Activated CD4-positive, alpha-beta T cell treated with anti-CD3 and anti-CD28 coated beads, Interleukin-2, amount 50 U/mL, for 4 hours (primary cell): ENCODE data around the gene ADA.

Experiments
- DNase-seq, 2 experiments: peaks; one replicate each; pipeline ENCODE4 v3.0.0-alpha.2; 2020

Gene ADA

GRCh38 chr20:44621939-44622338 lies 29.6 kb downstream of the ADA start:
- DNase-seq = no peak

DNA sequence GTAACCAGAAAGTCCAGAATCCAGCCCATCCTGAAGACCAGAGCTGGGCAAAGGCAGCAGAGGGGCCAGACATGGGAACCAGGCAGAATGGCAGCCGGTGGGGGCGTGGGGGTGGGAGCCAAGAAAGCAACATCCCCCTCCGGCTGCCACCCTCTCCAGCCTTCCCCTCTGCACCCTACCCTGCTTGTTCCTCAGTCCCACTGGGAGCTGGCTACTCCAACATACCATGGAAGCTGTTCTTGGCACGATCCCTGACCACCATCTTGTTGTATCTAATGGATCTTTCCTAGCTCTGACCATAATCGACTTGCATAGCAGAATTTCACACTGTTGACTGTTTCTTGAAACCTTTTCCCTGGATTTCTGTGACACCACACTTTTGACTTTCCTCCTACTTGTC lies 30.2 kb downstream of the ADA start:
- DNase-seq = no peak

DNA sequence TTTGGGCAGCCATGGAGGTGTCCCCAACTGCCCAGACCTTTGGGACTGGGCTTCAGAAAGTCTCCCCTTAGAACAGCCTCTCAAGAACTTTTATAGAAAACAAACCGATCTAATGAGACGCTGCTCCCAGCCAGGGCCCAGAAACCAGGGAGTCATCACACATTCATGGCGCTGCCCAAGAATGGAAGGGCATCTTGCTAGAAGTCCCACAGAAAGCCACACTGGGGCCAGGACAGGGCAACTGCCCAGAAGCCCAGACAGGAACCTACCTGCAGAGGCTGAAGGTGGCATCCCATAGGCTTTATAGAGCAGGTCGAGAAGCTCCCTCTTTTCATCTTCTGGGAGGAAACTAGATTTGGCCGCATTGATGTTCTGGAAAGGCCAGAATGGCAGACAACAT lies 31.5 kb downstream of the ADA start:
- DNase-seq = no peak

GRCh38 chr20:44619294-44619693 lies 32.2 kb downstream of the ADA start:
- DNase-seq = no peak

DNA sequence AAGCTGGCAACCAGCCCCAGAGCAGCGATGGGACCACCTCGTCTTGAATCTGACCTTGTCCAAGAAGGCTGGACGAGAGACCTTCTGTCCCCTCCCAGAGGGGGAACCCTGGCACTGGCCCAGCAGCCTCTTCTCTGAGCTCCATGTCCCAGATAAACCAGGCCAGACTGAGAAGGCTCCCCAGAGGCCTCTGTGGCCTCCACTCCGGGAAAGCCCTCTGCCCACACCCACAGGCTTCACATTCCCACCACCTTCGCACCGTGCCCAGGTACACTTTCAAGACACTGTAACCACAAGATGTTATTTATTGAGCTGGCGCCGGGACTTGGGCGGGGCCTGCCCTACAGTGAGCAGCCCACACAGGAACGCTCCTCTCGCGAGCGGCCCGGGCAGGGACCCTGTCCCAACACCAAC lies 33.2 kb downstream of the ADA start:
- peak; percentile 23 to 26 for DNase-seq

- DNase-seq = no peak
Observed at GRCh38 chr20:44616604-44616964, 34.9 kb downstream of the ADA start.

- DNase-seq = no peak
Observed at GRCh38 chr20:44615876-44616603, 35.5 kb downstream of the ADA start.

- no peak for DNase-seq
Observed at GRCh38 chr20:44615169-44615791, 36.2 kb downstream of the ADA start.

GRCh38 chr20:44614525-44614924 lies 37.0 kb downstream of the ADA start:
- no peak for DNase-seq

DNA sequence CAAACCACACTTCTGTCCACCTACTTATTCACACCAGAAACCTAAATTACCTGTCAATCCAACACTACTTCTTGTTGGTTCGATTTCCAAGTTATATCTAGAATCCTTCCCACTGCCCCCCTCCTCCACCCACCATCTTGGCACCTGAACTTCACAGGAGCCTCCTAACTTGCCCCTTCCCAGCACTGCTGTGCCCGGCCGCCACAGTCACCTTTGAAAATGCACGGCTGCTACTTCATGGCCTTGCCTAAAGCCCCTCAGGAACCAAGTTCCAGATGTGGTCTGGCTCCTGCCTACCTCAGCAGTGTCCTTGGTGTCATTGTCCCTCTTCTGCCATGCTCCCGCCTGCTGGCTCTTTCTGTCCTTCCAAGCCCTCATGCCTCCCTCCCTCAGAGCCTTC lies 37.9 kb downstream of the ADA start:
- no peak for DNase-seq

- no peak for DNase-seq
Observed at GRCh38 chr20:44610313-44610962, 41.1 kb downstream of the ADA start.

GRCh38 chr20:44609516-44610312 lies 41.8 kb downstream of the ADA start:
- DNase-seq = peak; percentile 78 to 84

GRCh38 chr20:44609006-44609515 lies 42.4 kb downstream of the ADA start:
- DNase-seq = no peak

DNA sequence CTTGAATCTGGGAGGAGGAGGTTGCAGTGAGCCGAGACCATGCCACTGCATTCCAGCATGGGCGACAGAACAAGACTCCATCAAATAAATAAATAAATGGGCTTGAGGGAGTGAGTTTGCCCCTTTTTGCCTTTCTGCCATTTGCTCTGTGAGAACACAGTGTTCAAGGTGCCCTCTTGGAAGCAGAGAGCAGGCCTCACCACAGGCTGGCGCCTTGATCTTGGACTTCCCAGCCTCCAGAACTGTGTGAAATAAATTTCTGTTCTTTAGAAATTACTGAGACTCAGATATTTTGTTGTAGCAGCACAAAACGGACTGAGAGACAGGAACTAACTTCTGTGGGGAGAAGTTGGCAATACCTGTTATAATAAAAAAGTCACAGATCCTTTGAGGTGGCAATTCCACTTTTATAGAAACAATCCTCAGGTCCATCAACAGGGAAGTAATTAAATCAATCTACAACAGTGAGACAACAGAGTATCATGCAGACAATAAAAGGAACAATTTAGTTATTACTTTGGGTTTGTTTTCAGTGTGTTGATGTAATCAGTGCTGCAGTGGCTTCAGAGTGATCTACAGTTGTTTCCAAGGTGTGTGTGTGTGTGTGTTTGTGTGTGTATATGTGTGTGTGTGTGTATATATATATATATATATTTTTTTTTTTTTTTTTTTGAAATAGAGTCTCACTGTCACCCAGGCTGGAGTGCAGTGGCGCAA lies 44.6 kb downstream of the ADA start:
- DNase-seq = no peak

DNA sequence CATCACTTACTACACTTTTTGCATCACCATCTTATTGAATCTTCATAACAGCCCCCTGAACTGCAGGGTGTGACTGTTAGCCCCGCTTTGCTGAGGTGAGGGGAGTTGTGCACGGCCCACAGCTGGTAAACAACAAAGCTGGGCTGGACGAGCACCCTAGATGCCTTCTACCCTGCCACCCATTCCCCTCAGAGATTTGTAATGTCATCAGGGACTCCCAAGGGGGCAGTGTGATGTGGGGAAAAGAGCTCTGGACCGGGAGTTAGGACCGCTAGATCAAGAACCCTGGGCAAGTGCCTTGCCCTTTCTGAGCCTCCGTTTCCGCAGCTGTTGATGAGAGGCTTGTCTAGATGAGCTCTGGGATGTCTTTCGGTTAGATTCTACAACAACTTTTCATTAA lies 48.2 kb downstream of the ADA start:
- no peak for DNase-seq

DNA sequence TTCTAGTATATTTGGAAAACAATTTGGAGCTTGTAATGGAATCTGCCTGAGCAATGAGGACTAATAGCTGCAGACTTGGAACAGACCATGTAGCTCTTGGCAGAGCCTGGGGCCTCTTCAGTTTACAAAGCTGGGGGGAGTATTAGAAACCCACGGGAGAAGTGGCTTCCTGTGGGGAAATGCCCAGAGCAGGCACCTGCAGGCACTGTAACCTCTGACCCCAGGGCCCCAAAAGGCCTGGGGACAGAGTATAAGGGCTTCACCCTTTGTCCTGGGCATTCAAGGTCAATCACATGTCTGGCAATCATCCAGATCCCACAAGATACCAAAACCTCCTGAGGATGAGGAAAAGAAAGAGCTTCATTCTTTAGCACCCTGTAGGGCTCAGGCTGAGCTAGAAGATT lies 49.7 kb downstream of the ADA start:
- no peak for DNase-seq

GRCh38 chr20:44601236-44601671 lies 50.2 kb downstream of the ADA start:
- no peak for DNase-seq

GRCh38 chr20:44600758-44601201 lies 50.7 kb downstream of the ADA start:
- DNase-seq = no peak

- DNase-seq = no peak
Observed at GRCh38 chr20:44600301-44600700, 51.2 kb downstream of the ADA start.

GRCh38 chr20:44599715-44600114 lies 51.8 kb downstream of the ADA start:
- no peak for DNase-seq

DNA sequence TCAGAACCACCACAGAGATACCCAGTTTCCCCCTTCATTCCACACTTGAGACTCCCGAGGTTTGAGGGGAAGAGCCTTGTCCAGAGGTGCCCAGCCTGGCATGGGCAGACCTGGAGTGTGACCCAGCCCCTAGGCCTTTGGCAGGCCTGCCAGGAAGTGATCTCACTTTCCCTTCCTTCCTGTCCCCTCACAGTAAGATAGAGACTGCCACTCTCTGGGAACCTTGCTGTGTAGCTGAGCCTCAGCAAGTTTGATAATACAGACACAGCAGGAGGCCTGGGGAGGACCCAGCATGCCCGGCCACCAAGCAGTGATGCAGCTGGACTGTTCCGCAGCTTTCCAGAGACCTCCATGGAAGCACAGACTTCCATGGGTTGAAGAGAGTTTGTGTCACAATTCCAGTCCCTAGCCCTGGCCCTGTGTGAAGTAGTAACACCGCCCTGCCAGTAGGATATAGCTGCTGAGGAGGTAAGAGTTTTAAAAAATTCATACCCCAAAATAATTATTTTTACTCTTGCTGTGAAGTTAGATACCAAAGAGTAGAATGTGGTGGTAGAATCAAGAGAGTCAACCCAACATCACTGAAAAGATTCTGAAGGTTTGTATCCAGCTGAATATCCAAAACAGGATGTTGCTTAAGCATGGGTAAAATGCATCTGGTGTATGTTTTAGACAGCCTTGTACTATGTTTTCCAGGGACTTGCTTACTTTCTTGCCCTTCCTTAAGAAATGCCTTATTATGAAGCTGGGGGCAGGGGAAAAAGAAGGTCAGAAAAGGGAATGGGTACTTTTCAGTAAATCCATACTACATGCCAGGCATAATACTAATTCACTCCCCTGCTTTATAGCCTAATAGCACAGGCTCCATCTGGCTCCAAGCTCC lies 52.8 kb downstream of the ADA start:
- DNase-seq = no peak
